WTC11 (cell line): ENCODE measurements around the gene STXBP2. TPM values are rescaled to one million over a fixed set of nuclear protein-coding genes. Genes with fewer than 3 reads are reported as not detected.

ENCODE experiments used
- ATAC-seq: fragments of 200-7000 bp; cut with Tn5 transposase; 2 replicates; pipeline ENCODE4 v1.10.0; 2021; ENCODE audit warnings: mild to moderate bottlenecking, moderate library complexity
- CTCF ChIA-PET: fragments of 300-600 bp; sonication (Branson Sonifier 250); formaldehyde crosslinking; loops from one replicate; lab custom pipeline; 2021; ENCODE audit warnings: antibody characterized with exemption; lab: Charles Lee
- POLR2A ChIA-PET: fragments of 350-600 bp; sonication (Branson Sonifier 250); formaldehyde crosslinking; loops from one replicate; lab custom pipeline; 2021; ENCODE audit warnings: antibody characterized with exemption; lab: Charles Lee
- DNase-seq: peaks from one replicate; pipeline ENCODE4 v3.0.0; 2021; ENCODE audit warnings: low spot score
- H3K27ac Mint-ChIP-seq: 2 replicates; pipeline ENCODE4 v1.8.0; 2021; ENCODE audit warnings: mixed read lengths
- H3K27me3 Mint-ChIP-seq: 2 replicates; pipeline ENCODE4 v1.8.0; 2021; ENCODE audit warnings: low read depth, mild to moderate bottlenecking, moderate library complexity, mixed read lengths
- H3K36me3 Mint-ChIP-seq: 2 replicates; pipeline ENCODE4 v1.8.0; 2021; ENCODE audit warnings: mixed read lengths
- H3K4me1 Mint-ChIP-seq: 2 replicates; pipeline ENCODE4 v1.8.0; 2022; ENCODE audit warnings: mixed read lengths
- H3K4me3 Mint-ChIP-seq: 2 replicates; pipeline ENCODE4 v1.8.0; 2021; ENCODE audit warnings: mild to moderate bottlenecking, moderate library complexity, mixed read lengths
- H3K9me3 Mint-ChIP-seq: 2 replicates; pipeline ENCODE4 v1.8.0; 2021; ENCODE audit warnings: mixed read lengths
- CBFB ChIP-seq: sonication (generic); formaldehyde crosslinking; IDR thresholded peaks from 2 replicates; pipeline ENCODE4 v1.8.1; 2022; ENCODE audit warnings: mild to moderate bottlenecking, low read depth, missing genetic modification reagents
- CREM ChIP-seq: sonication (generic); formaldehyde crosslinking; IDR thresholded peaks from 2 replicates; pipeline ENCODE4 v1.8.1; 2022; ENCODE audit warnings: mild to moderate bottlenecking, missing genetic modification reagents, moderate library complexity
- ELF4 ChIP-seq: sonication (generic); formaldehyde crosslinking; IDR thresholded peaks from 2 replicates; pipeline ENCODE4 v1.8.1; 2022; ENCODE audit warnings: low read depth, mild to moderate bottlenecking, moderate library complexity, missing genetic modification reagents
- ESRRA ChIP-seq: sonication (generic); formaldehyde crosslinking; IDR thresholded peaks from 2 replicates; pipeline ENCODE4 v1.8.1; 2022; ENCODE audit warnings: mild to moderate bottlenecking, missing genetic modification reagents, borderline replicate concordance
- JUN ChIP-seq: sonication (generic); formaldehyde crosslinking; IDR thresholded peaks from 2 replicates; pipeline ENCODE4 v1.8.0; 2023; ENCODE audit warnings: mild to moderate bottlenecking, missing genetic modification reagents
- OVOL2 ChIP-seq: fragments of 250-450 bp; sonication (Bioruptor Pico); IDR thresholded peaks from 2 replicates; pipeline ENCODE4 v1.9.0; 2021; ENCODE audit warnings: mild to moderate bottlenecking, borderline replicate concordance
- RORB ChIP-seq: fragments of 250-450 bp; sonication (Bioruptor Pico); IDR thresholded peaks from 2 replicates; pipeline ENCODE4 v1.9.0; 2021; ENCODE audit warnings: mild to moderate bottlenecking
- TCF7 ChIP-seq: sonication (generic); formaldehyde crosslinking; IDR thresholded peaks from 2 replicates; pipeline ENCODE4 v1.8.0; 2022; ENCODE audit warnings: mild to moderate bottlenecking, low read depth, missing genetic modification reagents, moderate library complexity
- TEAD4 ChIP-seq: sonication (generic); formaldehyde crosslinking; IDR thresholded peaks from 2 replicates; pipeline ENCODE4 v1.8.0; 2022; ENCODE audit warnings: mild to moderate bottlenecking, missing genetic modification reagents
- ZNF423 ChIP-seq: fragments of 250-450 bp; sonication (Bioruptor Pico); IDR thresholded peaks from 2 replicates; pipeline ENCODE4 v2.1.2; 2022; ENCODE audit warnings: mild to moderate bottlenecking, moderate library complexity
- total RNA-seq: library from RNA; stranded (reverse); gene quantifications from 3 replicates; pipeline ENCODE4 v1.2.3, GENCODE V29; 2021
- TF ChIP-seq, protein P1 (sequence below): sonication (generic); formaldehyde crosslinking; IDR thresholded peaks from 2 replicates; pipeline ENCODE4 v1.8.1; 2023; ENCODE audit warnings: mild to moderate bottlenecking, missing genetic modification reagents, moderate library complexity
- TF ChIP-seq, protein P2 (sequence below): sonication (generic); formaldehyde crosslinking; IDR thresholded peaks from 2 replicates; pipeline ENCODE4 v1.8.1; 2022; ENCODE audit warnings: low read depth, missing genetic modification reagents, borderline replicate concordance
- TF ChIP-seq, protein P3 (sequence below): sonication (generic); formaldehyde crosslinking; IDR thresholded peaks from 2 replicates; pipeline ENCODE4 v1.8.1; 2022; ENCODE audit warnings: low read depth, mild to moderate bottlenecking, moderate library complexity, missing genetic modification reagents, borderline replicate concordance
- TF ChIP-seq, protein P4 (sequence below): sonication (generic); formaldehyde crosslinking; IDR thresholded peaks from 2 replicates; pipeline ENCODE4 v1.8.0; 2023; ENCODE audit warnings: mild to moderate bottlenecking, missing genetic modification reagents
- TF ChIP-seq, protein P5 (sequence below): fragments of 250-450 bp; sonication (Bioruptor Pico); IDR thresholded peaks from 2 replicates; pipeline ENCODE4 v1.8.0; 2021; ENCODE audit warnings: mild to moderate bottlenecking
- TF ChIP-seq, protein P6 (sequence below): sonication (generic); formaldehyde crosslinking; IDR thresholded peaks from 2 replicates; pipeline ENCODE4 v1.8.0; 2022; ENCODE audit warnings: mild to moderate bottlenecking, missing genetic modification reagents
- TF ChIP-seq, protein P7 (sequence below): fragments of 250-450 bp; sonication (Bioruptor Pico); IDR thresholded peaks from 2 replicates; pipeline ENCODE4 v1.9.0; 2021; ENCODE audit warnings: moderate library complexity, mild to moderate bottlenecking, inconsistent platforms, borderline replicate concordance

Gene STXBP2
- total RNA-seq, 1 experiment from 2014 or later, result 68.9 TPM

DNA sequence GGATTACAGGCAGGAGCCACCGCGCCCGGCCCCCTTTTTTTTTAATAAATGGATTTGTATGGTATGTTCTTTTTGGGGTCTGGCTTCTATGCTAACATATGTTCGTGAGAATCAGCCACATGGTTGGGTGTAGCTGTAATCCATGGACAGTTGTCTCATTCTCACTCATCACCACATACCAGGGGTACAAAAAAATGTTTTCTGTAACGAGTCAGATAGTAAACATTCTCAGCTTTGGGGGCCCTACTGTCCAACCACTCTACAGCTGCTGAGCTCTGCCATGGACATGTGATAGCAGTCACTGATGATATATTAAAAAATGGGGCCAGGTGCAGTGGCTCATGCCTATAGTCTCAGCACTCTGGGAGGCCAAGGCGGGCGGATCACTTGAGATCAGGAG, 26.8 kb downstream of the STXBP2 start (continued):
- TF ChIP-seq TEAD4 (CRISPR knock-in tag) (no peak), ESRRA (CRISPR knock-in tag) (no peak)
- TF ChIP-seq, protein P1, sequence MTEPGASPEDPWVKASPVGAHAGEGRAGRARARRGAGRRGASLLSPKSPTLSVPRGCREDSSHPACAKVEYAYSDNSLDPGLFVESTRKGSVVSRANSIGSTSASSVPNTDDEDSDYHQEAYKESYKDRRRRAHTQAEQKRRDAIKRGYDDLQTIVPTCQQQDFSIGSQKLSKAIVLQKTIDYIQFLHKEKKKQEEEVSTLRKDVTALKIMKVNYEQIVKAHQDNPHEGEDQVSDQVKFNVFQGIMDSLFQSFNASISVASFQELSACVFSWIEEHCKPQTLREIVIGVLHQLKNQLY (CRISPR knock-in tag), result no peak
- TF ChIP-seq, protein P2, sequence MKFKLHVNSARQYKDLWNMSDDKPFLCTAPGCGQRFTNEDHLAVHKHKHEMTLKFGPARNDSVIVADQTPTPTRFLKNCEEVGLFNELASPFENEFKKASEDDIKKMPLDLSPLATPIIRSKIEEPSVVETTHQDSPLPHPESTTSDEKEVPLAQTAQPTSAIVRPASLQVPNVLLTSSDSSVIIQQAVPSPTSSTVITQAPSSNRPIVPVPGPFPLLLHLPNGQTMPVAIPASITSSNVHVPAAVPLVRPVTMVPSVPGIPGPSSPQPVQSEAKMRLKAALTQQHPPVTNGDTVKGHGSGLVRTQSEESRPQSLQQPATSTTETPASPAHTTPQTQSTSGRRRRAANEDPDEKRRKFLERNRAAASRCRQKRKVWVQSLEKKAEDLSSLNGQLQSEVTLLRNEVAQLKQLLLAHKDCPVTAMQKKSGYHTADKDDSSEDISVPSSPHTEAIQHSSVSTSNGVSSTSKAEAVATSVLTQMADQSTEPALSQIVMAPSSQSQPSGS, result no peak
- TF ChIP-seq, all 79 proteins: peak for 0

DNA sequence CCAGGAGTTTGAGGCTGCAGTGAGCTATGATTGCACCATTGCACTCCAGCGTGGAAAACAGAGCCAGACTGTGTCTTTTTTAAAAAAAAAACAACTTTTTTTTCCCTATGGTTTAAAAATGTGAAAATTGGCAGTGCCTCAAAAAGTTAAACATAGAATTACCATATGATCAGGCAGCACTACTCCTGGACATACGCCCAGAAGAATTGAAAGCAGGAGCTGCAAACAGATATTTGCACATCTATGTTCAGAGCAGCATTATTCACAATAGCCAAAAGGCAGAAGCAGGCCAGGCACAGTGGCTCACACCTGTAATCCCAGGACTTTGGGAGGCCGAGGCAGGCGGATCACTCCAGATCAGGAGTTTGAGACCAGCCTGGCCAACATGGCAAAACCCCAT, 28.2 kb downstream of the STXBP2 start:
- TF ChIP-seq CREM (CRISPR knock-in tag) (no peak), TEAD4 (CRISPR knock-in tag) (no peak), JUN (CRISPR knock-in tag) (no peak), CBFB (CRISPR knock-in tag) (no peak), ZNF423 (no peak), ELF4 (CRISPR knock-in tag) (no peak), RORB (no peak), OVOL2 (no peak), TCF7 (CRISPR knock-in tag) (no peak)
- TF ChIP-seq, protein P3, sequence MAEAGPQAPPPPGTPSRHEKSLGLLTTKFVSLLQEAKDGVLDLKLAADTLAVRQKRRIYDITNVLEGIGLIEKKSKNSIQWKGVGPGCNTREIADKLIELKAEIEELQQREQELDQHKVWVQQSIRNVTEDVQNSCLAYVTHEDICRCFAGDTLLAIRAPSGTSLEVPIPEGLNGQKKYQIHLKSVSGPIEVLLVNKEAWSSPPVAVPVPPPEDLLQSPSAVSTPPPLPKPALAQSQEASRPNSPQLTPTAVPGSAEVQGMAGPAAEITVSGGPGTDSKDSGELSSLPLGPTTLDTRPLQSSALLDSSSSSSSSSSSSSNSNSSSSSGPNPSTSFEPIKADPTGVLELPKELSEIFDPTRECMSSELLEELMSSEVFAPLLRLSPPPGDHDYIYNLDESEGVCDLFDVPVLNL, result no peak
- TF ChIP-seq, protein P4, sequence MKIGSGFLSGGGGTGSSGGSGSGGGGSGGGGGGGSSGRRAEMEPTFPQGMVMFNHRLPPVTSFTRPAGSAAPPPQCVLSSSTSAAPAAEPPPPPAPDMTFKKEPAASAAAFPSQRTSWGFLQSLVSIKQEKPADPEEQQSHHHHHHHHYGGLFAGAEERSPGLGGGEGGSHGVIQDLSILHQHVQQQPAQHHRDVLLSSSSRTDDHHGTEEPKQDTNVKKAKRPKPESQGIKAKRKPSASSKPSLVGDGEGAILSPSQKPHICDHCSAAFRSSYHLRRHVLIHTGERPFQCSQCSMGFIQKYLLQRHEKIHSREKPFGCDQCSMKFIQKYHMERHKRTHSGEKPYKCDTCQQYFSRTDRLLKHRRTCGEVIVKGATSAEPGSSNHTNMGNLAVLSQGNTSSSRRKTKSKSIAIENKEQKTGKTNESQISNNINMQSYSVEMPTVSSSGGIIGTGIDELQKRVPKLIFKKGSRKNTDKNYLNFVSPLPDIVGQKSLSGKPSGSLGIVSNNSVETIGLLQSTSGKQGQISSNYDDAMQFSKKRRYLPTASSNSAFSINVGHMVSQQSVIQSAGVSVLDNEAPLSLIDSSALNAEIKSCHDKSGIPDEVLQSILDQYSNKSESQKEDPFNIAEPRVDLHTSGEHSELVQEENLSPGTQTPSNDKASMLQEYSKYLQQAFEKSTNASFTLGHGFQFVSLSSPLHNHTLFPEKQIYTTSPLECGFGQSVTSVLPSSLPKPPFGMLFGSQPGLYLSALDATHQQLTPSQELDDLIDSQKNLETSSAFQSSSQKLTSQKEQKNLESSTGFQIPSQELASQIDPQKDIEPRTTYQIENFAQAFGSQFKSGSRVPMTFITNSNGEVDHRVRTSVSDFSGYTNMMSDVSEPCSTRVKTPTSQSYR (CRISPR knock-in tag), result no peak
- TF ChIP-seq, protein P5, sequence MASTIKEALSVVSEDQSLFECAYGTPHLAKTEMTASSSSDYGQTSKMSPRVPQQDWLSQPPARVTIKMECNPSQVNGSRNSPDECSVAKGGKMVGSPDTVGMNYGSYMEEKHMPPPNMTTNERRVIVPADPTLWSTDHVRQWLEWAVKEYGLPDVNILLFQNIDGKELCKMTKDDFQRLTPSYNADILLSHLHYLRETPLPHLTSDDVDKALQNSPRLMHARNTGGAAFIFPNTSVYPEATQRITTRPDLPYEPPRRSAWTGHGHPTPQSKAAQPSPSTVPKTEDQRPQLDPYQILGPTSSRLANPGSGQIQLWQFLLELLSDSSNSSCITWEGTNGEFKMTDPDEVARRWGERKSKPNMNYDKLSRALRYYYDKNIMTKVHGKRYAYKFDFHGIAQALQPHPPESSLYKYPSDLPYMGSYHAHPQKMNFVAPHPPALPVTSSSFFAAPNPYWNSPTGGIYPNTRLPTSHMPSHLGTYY (CRISPR knock-in tag), result no peak
- TF ChIP-seq, protein P6, sequence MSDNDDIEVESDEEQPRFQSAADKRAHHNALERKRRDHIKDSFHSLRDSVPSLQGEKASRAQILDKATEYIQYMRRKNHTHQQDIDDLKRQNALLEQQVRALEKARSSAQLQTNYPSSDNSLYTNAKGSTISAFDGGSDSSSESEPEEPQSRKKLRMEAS (CRISPR knock-in tag), result no peak
- TF ChIP-seq, protein P7, sequence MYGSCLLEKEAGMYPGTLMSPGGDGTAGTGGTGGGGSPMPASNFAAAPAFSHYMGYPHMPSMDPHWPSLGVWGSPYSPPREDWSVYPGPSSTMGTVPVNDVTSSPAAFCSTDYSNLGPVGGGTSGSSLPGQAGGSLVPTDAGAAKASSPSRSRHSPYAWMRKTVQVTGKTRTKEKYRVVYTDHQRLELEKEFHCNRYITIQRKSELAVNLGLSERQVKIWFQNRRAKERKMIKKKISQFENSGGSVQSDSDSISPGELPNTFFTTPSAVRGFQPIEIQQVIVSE (CRISPR knock-in tag), result no peak
- H3K4me3 Mint-ChIP-seq, result no peak overlapping the region
- peaks cover 5% of the 10 kb centered on the region for H3K4me1 Mint-ChIP-seq
- H3K36me3 Mint-ChIP-seq, result no peaks in the 10 kb centered on the region
- DNase-seq (no peak), ATAC-seq (no peak)
- no peak overlapping the region for H3K27ac Mint-ChIP-seq
- ChIA-PET POLR2A (no interaction called here), CTCF (interaction anchor here (1.8 to 2.4 kb wide), 2 partner anchors 16 to 24 kb away, joined by 4 to 8 read pairs; partner anchors contain the start of gene TRAPPC5)
- no peaks in the 10 kb centered on the region for H3K9me3 Mint-ChIP-seq
- peaks cover 49% of the 10 kb centered on the region for H3K27me3 Mint-ChIP-seq
